ENCODE measurements around the gene MTFP1. TPM values are rescaled to one million over a fixed set of nuclear protein-coding genes. Genes with fewer than 3 reads are reported as not detected.

The MTFP1 gene
- total RNA-seq (10 to 100 TPM; 15.5 to 29.3 (median 18.6) TPM), polyA plus RNA-seq (38.9 TPM)
- long read RNA-seq, donor 1, transcript MTFP1-201 (4 exons, 1,370 nt), result major isoform, 47 of 63 reads
- long read RNA-seq, donor 1, transcript MTFP1-203 (4 exons, 912 nt), result minor isoform, 13 of 63 reads
- long read RNA-seq, donor 1, partial matches to known transcripts, result 2 of 63 reads
- long read RNA-seq, donor 1, other reads (novel, unspliced or antisense), result 0 of 63 reads
- long read RNA-seq, donor 2, transcript MTFP1-201 (4 exons, 1,370 nt), result major isoform, 13 of 18 reads
- long read RNA-seq, donor 2, partial matches to known transcripts, result 0 of 18 reads
- long read RNA-seq, donor 2, other reads (novel, unspliced or antisense), result 0 of 18 reads
- long read RNA-seq, donor 3, transcript MTFP1-201 (4 exons, 1,370 nt), result major isoform, 49 of 71 reads
- long read RNA-seq, donor 3, transcript MTFP1-203 (4 exons, 912 nt), result minor isoform, 14 of 71 reads
- long read RNA-seq, donor 3, partial matches to known transcripts, result 1 of 71 reads
- long read RNA-seq, donor 3, other reads (novel, unspliced or antisense), result 2 of 71 reads
- long read RNA-seq, donor 4, transcript MTFP1-201 (4 exons, 1,370 nt), result major isoform, 21 of 25 reads
- long read RNA-seq, donor 4, partial matches to known transcripts, result 0 of 25 reads
- long read RNA-seq, donor 4, other reads (novel, unspliced or antisense), result 0 of 25 reads

GRCh38 chr22:30425616-30426387 lies at the start of gene MTFP1:
MTFP1 (plus strand) TSS chr22:30425768; CDS start chr22:30425880, 112 bp downstream.
- WGBS, result 1% methylated on average over 61 of the region's 61 CpGs
- no peaks in the 10 kb centered on the region for H3K9me3 ChIP-seq (ENCODE audit: control insufficient read depth, low read length)
- intact Hi-C loops (cut with DNase I), result no loop called here
- H3K4me3 ChIP-seq (ENCODE audit: low read length), result peak within 1 kb of the TSS; percentile 54
- peak; percentile 2 to 4 for ATAC-seq
- DNase-seq, result peak; percentile 68 to 86 (median 85)
- peaks cover 6% of the 10 kb centered on the region for H3K4me1 ChIP-seq (ENCODE audit: control insufficient read depth, insufficient read depth, low read length)
- no peaks in the 10 kb centered on the region for H3K27me3 ChIP-seq (ENCODE audit: control insufficient read depth, insufficient read depth)
- peak within 1 kb of the TSS; percentile 84 for H3K27ac ChIP-seq (ENCODE audit: low read length)

- Histone ChIP-seq H3K27ac (ENCODE audit: low read length) (no peak overlapping the region), H3K4me1 (ENCODE audit: control insufficient read depth, insufficient read depth, low read length) (no peaks in the 10 kb centered on the region), H3K27me3 (ENCODE audit: control insufficient read depth, insufficient read depth) (no peaks in the 10 kb centered on the region), H3K9me3 (ENCODE audit: control insufficient read depth, low read length) (no peaks in the 10 kb centered on the region), H3K4me3 (ENCODE audit: low read length) (no peak overlapping the region)
- 94% methylated on average over 20 of the region's 20 CpGs for WGBS
- ATAC-seq, result peak in 1 of 2 donors; percentile 6
- intact Hi-C loops (cut with DNase I), result loop anchor here in 2 of 4 donors (10.0 kb wide), 2 partner anchors 115 to 275 kb away; partner anchors contain the start of gene OSM (in 1 of the 2)
- peak in 1 of 3 donors; percentile 46 for DNase-seq
Observed at GRCh38 chr22:30380011-30380410, 45.6 kb upstream of the MTFP1 start.

- Histone ChIP-seq H3K27me3 (ENCODE audit: control insufficient read depth, insufficient read depth) (no peaks in the 10 kb centered on the region), H3K4me3 (ENCODE audit: low read length) (no peak overlapping the region), H3K9me3 (ENCODE audit: control insufficient read depth, low read length) (no peaks in the 10 kb centered on the region), H3K4me1 (ENCODE audit: control insufficient read depth, insufficient read depth, low read length) (no peaks in the 10 kb centered on the region), H3K27ac (ENCODE audit: low read length) (no peak overlapping the region)
- DNase-seq, result no peak
- ATAC-seq, result no peak
- 86% methylated on average over 12 of the region's 12 CpGs for WGBS
- intact Hi-C loops (cut with DNase I), result loop anchor here in 2 of 4 donors (10.0 kb wide), 2 partner anchors 116 to 276 kb away; partner anchors contain the start of gene OSM (in 1 of the 2)
Observed at GRCh38 chr22:30381264-30381663, 44.3 kb upstream of the MTFP1 start.

- Histone ChIP-seq H3K27ac (ENCODE audit: low read length) (no peak overlapping the region), H3K9me3 (ENCODE audit: control insufficient read depth, low read length) (no peaks in the 10 kb centered on the region), H3K4me1 (ENCODE audit: control insufficient read depth, insufficient read depth, low read length) (peaks cover 2% of the 10 kb centered on the region), H3K4me3 (ENCODE audit: low read length) (no peak overlapping the region), H3K27me3 (ENCODE audit: control insufficient read depth, insufficient read depth) (no peaks in the 10 kb centered on the region)
- DNase-seq (no peak), ATAC-seq (peak in 1 of 2 donors; percentile 27)
- 96% methylated on average over 5 of the region's 5 CpGs for WGBS
- intact Hi-C loops (cut with DNase I), result loop anchor here in 2 of 4 donors (10.0 kb wide), 2 partner anchors 118 to 278 kb away; partner anchors contain the start of gene OSM (in 1 of the 2)
Observed at GRCh38 chr22:30382340-30382739, 43.2 kb upstream of the MTFP1 start.

- no peaks in the 10 kb centered on the region for H3K9me3 ChIP-seq (ENCODE audit: control insufficient read depth, low read length)
- intact Hi-C loops (cut with DNase I), result loop anchor here in 2 of 4 donors (10.0 kb wide), 2 partner anchors 118 to 278 kb away; partner anchors contain the start of gene OSM (in 1 of the 2)
- WGBS, result 61% methylated on average over 3 of the region's 3 CpGs
- ATAC-seq, result no peak
- no peaks in the 10 kb centered on the region for H3K27me3 ChIP-seq (ENCODE audit: control insufficient read depth, insufficient read depth)
- no peak overlapping the region for H3K4me3 ChIP-seq (ENCODE audit: low read length)
- no peak overlapping the region for H3K27ac ChIP-seq (ENCODE audit: low read length)
- DNase-seq, result no peak
- peaks cover 2% of the 10 kb centered on the region for H3K4me1 ChIP-seq (ENCODE audit: control insufficient read depth, insufficient read depth, low read length)
Observed at GRCh38 chr22:30383061-30383460, 42.5 kb upstream of the MTFP1 start.

GRCh38 chr22:30385942-30386341 lies 39.6 kb upstream of the MTFP1 start:
- Histone ChIP-seq H3K9me3 (ENCODE audit: control insufficient read depth, low read length) (no peaks in the 10 kb centered on the region), H3K4me1 (ENCODE audit: control insufficient read depth, insufficient read depth, low read length) (peaks cover 2% of the 10 kb centered on the region), H3K27ac (ENCODE audit: low read length) (no peak overlapping the region), H3K27me3 (ENCODE audit: control insufficient read depth, insufficient read depth) (no peaks in the 10 kb centered on the region), H3K4me3 (ENCODE audit: low read length) (no peak overlapping the region)
- WGBS, result 92% methylated on average over 10 of the region's 10 CpGs
- ATAC-seq, result no peak
- intact Hi-C loops (cut with DNase I), result loop anchor here (2.0 to 10.0 kb wide), 6 partner anchors 99 to 281 kb away; partner anchors contain the start of genes CASTOR1 (in 3 of the 4) and OSM (in 1 of the 4)
- peak in 1 of 3 donors; percentile 14 for DNase-seq

- peak in 1 of 3 donors; percentile 63 for DNase-seq
- Histone ChIP-seq H3K9me3 (ENCODE audit: control insufficient read depth, low read length) (no peaks in the 10 kb centered on the region), H3K27ac (ENCODE audit: low read length) (no peak overlapping the region), H3K27me3 (ENCODE audit: control insufficient read depth, insufficient read depth) (no peaks in the 10 kb centered on the region), H3K4me3 (ENCODE audit: low read length) (peak overlapping the region; percentile 85), H3K4me1 (ENCODE audit: control insufficient read depth, insufficient read depth, low read length) (peaks cover 2% of the 10 kb centered on the region)
- WGBS, result 22% methylated on average over 10 of the region's 10 CpGs
- intact Hi-C loops (cut with DNase I), result loop anchor here (2.0 to 10.0 kb wide), 6 partner anchors 99 to 282 kb away; partner anchors contain the start of genes CASTOR1 (in 3 of the 4) and OSM (in 1 of the 4)
- peak; percentile 2 to 3 for ATAC-seq
Observed at GRCh38 chr22:30386608-30386959, 39.0 kb upstream of the MTFP1 start.

GRCh38 chr22:30386960-30387827 lies 38.4 kb upstream of the MTFP1 start, which contains the start of gene RNF215:
RNF215 (minus strand) TSS chr22:30387411; CDS start chr22:30387313, 98 bp downstream.
- H3K27me3 ChIP-seq (ENCODE audit: control insufficient read depth, insufficient read depth), result no peaks in the 10 kb centered on the region
- ATAC-seq, result peak; percentile 90 to 94
- H3K4me1 ChIP-seq (ENCODE audit: control insufficient read depth, insufficient read depth, low read length), result peaks cover 2% of the 10 kb centered on the region
- no peaks in the 10 kb centered on the region for H3K9me3 ChIP-seq (ENCODE audit: control insufficient read depth, low read length)
- under 1% methylated on average over 94 of the region's 95 CpGs for WGBS
- peak within 1 kb of the TSS; percentile 85 for H3K4me3 ChIP-seq (ENCODE audit: low read length)
- peak; percentile 81 to 95 (median 93) for DNase-seq
- peak within 1 kb of the TSS; percentile 69 for H3K27ac ChIP-seq (ENCODE audit: low read length)
- intact Hi-C loops (cut with DNase I), result loop anchor here (2.0 to 10.0 kb wide), 6 partner anchors 100 to 282 kb away; partner anchors contain the start of genes CASTOR1 (in 3 of the 4) and OSM (in 1 of the 4)

- 67% methylated on average over 5 of the region's 5 CpGs for WGBS
- Histone ChIP-seq H3K4me1 (ENCODE audit: control insufficient read depth, insufficient read depth, low read length) (peaks cover 2% of the 10 kb centered on the region), H3K4me3 (ENCODE audit: low read length) (no peak overlapping the region), H3K9me3 (ENCODE audit: control insufficient read depth, low read length) (no peaks in the 10 kb centered on the region), H3K27ac (ENCODE audit: low read length) (no peak overlapping the region), H3K27me3 (ENCODE audit: control insufficient read depth, insufficient read depth) (no peaks in the 10 kb centered on the region)
- intact Hi-C loops (cut with DNase I), result loop anchor here in 2 of 4 donors (5.0 to 10.0 kb wide), 3 partner anchors 94 to 286 kb away; no protein-coding TSS in a partner anchor
- DNase-seq (peak; percentile 46 to 79 (median 78)), ATAC-seq (peak in 1 of 2 donors; percentile 21)
Observed at GRCh38 chr22:30390974-30391691, 34.4 kb upstream of the MTFP1 start.

Data from right cardiac atrium (tissue), 5 donors.